Osteocyte (in vitro differentiated cells): Measurements from ENCODE around the gene BEX4. TPM values are rescaled to one million over a fixed set of nuclear protein-coding genes. Genes with fewer than 3 reads are reported as not detected.

Experiments
- DNase-seq: peaks from one replicate; pipeline ENCODE4 v3.0.0; 2021; ENCODE audit warnings: mixed read lengths; ENCODE audit not compliant: unreplicated experiment; ENCODE audit errors: extremely low spot score
- H3K27ac Mint-ChIP-seq: one replicate; pipeline ENCODE4 v1.8.0; 2021; ENCODE audit warnings: mild to moderate bottlenecking, mixed read lengths; ENCODE audit not compliant: unreplicated experiment
- H3K27me3 Mint-ChIP-seq: one replicate; pipeline ENCODE4 v1.8.0; 2021; ENCODE audit warnings: mixed read lengths; ENCODE audit not compliant: unreplicated experiment
- H3K36me3 Mint-ChIP-seq: one replicate; pipeline ENCODE4 v1.8.0; 2021; ENCODE audit warnings: mixed read lengths; ENCODE audit not compliant: unreplicated experiment
- H3K4me1 Mint-ChIP-seq: one replicate; pipeline ENCODE4 v1.8.0; 2021; ENCODE audit warnings: mixed read lengths; ENCODE audit not compliant: unreplicated experiment
- H3K4me3 Mint-ChIP-seq: one replicate; pipeline ENCODE4 v1.8.0; 2021; ENCODE audit warnings: mild to moderate bottlenecking, moderate library complexity, mixed read lengths; ENCODE audit not compliant: unreplicated experiment
- H3K9me3 Mint-ChIP-seq: one replicate; pipeline ENCODE4 v1.8.0; 2021; ENCODE audit warnings: mixed read lengths; ENCODE audit not compliant: unreplicated experiment
- total RNA-seq: library from RNA; stranded (reverse); gene quantifications from 2 replicates; pipeline ENCODE4 v1.2.1, GENCODE V29; 2021
- TF ChIP-seq, protein P1 (sequence below): fragments of 200-600 bp; sonication (generic); IDR thresholded peaks from 2 replicates; pipeline ENCODE4 v1.5.0; 2021; ENCODE audit warnings: antibody characterized with exemption, mild to moderate bottlenecking, moderate library complexity

BEX4 gene
- total RNA-seq, 1 donor from 2014 or later = 51.9 TPM

DNA sequence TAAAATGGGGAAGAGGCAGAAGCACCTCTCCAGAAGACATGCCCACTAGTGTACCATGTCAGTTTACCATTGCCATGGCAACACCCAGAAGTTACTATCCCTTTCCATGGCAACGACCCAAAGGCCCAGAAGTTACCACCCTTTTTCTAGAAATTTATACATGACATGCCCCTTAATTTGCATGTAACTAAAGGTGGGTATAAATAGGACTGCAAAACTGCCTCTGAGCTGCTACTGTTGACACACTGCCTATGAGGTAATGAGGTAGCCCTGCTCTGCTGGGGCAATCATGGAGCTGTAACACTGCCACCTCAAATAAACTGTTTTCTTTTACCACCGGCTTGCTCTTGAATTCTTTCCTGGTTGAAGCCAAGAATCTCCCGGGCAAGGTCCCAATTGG is 13.9 kb upstream of the BEX4 start:
- Mint-ChIP-seq H3K4me3 (no peak overlapping the region), H3K9me3 (no peaks in the 10 kb centered on the region), H3K4me1 (peaks cover 10% of the 10 kb centered on the region), H3K27me3 (no peaks in the 10 kb centered on the region), H3K36me3 (no peaks in the 10 kb centered on the region), H3K27ac (no peak overlapping the region)
- TF ChIP-seq, protein P1, sequence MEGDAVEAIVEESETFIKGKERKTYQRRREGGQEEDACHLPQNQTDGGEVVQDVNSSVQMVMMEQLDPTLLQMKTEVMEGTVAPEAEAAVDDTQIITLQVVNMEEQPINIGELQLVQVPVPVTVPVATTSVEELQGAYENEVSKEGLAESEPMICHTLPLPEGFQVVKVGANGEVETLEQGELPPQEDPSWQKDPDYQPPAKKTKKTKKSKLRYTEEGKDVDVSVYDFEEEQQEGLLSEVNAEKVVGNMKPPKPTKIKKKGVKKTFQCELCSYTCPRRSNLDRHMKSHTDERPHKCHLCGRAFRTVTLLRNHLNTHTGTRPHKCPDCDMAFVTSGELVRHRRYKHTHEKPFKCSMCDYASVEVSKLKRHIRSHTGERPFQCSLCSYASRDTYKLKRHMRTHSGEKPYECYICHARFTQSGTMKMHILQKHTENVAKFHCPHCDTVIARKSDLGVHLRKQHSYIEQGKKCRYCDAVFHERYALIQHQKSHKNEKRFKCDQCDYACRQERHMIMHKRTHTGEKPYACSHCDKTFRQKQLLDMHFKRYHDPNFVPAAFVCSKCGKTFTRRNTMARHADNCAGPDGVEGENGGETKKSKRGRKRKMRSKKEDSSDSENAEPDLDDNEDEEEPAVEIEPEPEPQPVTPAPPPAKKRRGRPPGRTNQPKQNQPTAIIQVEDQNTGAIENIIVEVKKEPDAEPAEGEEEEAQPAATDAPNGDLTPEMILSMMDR = no peak
- no peak for DNase-seq

DNA sequence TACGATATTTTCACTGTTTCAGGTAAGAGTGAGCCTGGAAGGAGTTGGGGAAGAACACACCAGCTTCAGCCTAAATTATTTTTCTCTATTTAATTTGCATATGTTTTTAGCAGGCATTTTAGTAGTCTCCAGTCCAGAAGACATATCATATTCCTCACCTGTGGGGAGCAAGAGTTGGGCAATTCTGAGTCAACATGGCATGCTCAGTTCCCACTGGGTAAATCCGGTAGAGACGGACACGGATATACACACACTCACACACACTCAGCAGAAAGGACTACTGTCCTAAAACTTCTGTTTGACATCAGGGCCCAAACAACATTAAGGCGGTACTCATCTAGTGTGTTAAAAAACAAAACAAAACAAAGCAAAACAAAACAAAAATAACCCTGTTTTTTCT is 4.9 kb upstream of the BEX4 start:
- no peak overlapping the region for H3K27ac Mint-ChIP-seq
- H3K36me3 Mint-ChIP-seq = peaks cover 2% of the 10 kb centered on the region
- TF ChIP-seq, protein P1 = no peak
- peaks cover 3% of the 10 kb centered on the region for H3K4me1 Mint-ChIP-seq
- DNase-seq = no peak
- no peak overlapping the region for H3K4me3 Mint-ChIP-seq
- peaks cover 7% of the 10 kb centered on the region for H3K9me3 Mint-ChIP-seq
- H3K27me3 Mint-ChIP-seq = peaks cover 3% of the 10 kb centered on the region

DNA sequence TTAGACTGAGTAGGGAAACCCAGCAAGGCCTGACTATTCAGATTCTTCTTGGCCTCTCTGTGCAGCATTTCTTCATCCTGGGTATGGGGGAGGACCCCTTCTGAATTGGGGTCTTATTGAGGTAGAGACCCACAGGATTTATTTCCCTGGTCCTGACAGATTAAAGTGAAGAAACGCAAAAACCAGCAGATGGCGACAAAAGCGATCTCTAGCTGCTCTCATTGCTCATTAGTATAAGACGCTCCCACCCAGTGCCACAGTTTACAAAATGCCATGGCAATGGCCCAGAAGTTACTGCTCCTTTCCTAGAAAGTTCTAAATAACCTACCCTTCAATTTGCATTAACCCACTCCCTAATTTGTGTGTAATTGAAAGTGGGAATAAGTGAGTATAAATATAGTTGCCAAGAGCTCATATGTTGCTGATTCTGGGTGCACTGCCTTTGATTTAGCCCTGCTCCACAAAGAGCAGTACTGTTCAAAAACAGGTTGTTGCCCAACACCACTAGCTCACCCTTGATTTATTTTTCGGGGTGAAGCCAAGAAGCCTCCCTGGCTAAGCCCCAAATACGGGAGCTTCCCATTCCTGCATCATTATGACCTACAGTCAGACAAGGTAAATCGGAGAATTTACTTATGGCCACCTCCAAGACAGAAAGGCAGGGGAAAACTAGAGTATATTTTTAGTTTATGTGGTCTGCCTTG is 3.7 kb upstream of the BEX4 start:
- DNase-seq = no peak
- H3K36me3 Mint-ChIP-seq = peaks cover 4% of the 10 kb centered on the region
- peaks cover 7% of the 10 kb centered on the region for H3K4me1 Mint-ChIP-seq
- no peak overlapping the region for H3K27ac Mint-ChIP-seq
- no peak overlapping the region for H3K4me3 Mint-ChIP-seq
- peaks cover 3% of the 10 kb centered on the region for H3K27me3 Mint-ChIP-seq
- peaks cover 9% of the 10 kb centered on the region for H3K9me3 Mint-ChIP-seq
- TF ChIP-seq, protein P1 = peak; percentile 61

DNA sequence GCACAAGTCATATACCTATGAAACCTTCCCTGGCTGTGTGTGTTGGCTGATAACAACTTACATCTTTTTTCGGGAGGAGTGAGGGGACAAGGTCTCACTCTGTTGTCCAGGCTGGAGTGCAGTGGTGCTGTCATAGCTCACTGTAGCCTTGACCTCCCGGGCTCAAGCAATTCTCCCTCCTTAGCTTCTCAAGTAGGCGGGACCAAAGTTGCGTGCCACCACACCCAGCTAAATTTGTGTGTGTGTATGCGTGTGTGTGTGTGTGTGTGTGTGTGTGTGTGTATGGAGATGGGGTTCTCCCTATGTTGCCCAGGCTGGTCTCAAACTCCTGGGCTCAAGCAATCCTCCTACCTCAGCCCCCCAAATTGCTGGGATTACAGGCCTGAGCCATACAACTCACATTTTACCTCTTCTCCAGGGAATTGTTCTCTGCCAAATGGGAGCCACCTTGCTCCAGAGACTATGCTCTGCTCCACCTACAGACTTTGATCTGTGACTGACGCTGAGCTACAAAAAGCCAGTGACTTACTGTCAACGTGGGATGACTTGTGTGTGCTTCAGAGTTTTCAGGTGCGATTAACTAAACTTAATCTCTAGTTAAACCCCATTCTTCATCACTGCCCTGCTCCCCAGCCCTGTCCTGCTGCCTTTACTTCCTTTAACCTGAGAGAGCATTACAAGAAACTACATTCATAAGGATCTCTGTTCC is 2.0 kb upstream of the BEX4 start:
- TF ChIP-seq, protein P1 = no peak

DNA sequence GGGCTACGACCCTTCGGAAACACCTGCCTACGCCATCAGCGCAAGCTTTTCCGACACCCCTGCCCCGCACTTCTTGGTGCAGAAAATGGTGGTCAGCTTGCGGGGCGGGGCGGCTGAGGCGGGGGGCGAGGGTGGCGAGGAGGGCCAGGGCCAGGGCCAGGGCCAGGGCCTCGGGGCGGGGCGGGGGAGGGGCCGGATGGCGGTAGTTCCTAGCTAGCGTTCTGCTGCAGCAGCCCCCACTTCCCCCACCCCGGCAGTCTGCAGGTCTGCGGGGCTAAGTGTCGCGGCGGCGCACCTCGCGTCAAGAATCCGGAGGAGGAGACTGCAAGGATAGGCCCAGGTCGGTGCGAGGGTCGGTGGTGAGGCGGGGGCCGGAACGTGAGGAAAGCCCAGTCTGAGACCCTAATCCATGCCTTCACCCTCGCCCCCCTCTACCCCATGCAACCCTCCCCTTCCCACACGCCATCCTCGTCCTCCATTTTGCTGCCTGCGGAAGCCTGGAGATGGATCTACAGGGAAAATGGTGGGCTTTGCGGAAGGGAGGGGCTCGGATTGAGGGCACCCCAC is 600 bp downstream of the BEX4 start:
- no peak for DNase-seq
- H3K4me3 Mint-ChIP-seq = peak overlapping the region; percentile 82

More for the DNA sequence above, 2.0 kb upstream of the BEX4 start:
- no peak for DNase-seq
- Mint-ChIP-seq H3K4me1 (peaks cover 7% of the 10 kb centered on the region), H3K9me3 (peaks cover 6% of the 10 kb centered on the region), H3K27ac (no peak overlapping the region), H3K4me3 (no peak overlapping the region), H3K36me3 (peaks cover 9% of the 10 kb centered on the region), H3K27me3 (peaks cover 3% of the 10 kb centered on the region)

More for the DNA sequence above, 600 bp downstream of the BEX4 start:
- H3K27ac Mint-ChIP-seq = peak overlapping the region; percentile 50
- TF ChIP-seq, protein P1 = no peak
- peaks cover 9% of the 10 kb centered on the region for H3K36me3 Mint-ChIP-seq
- peaks cover 6% of the 10 kb centered on the region for H3K9me3 Mint-ChIP-seq
- H3K4me1 Mint-ChIP-seq = peaks cover 7% of the 10 kb centered on the region
- no peaks in the 10 kb centered on the region for H3K27me3 Mint-ChIP-seq
